ENCODE results near the gene RMND1. TPM values are rescaled to one million over a fixed set of nuclear protein-coding genes. Genes with fewer than 3 reads are reported as not detected.

The RMND1 gene
- total RNA-seq, 4 donors from 2014 or later = 18.4 to 31.8 (median 27.0) TPM

GRCh38 chr6:151432651-151433050 lies 19.3 kb downstream of the RMND1 start:
- Histone ChIP-seq H3K4me1 (peaks cover 0 to 16% (median 4%) of the 10 kb centered on the region in 4 donors), H3K27ac (no peak overlapping the region), H3K9me3 (no peaks in the 10 kb centered on the region), H3K27me3 (no peaks in the 10 kb centered on the region), H3K4me3 (no peak overlapping the region), H3K36me3 (peaks cover 0 to 52% (median 0%) of the 10 kb centered on the region in 3 donors)
- DNase-seq (ENCODE audit: low spot score in 2 of 2) = no peak
- 72 to 78% methylated on average over 4 of the region's 4 CpGs for WGBS, 2 donors
- TF ChIP-seq POLR2A (IDR thresholded peaks at IDR 0.05) = no peak
- TF ChIP-seq EP300 (IDR thresholded peaks at IDR 0.05) = no peak
- no peak for TF ChIP-seq CTCF (IDR thresholded peaks at IDR 0.05)

GRCh38 chr6:151431337-151431736 lies 20.6 kb downstream of the RMND1 start:
- WGBS, 2 donors = 78 to 84% methylated on average over 3 of the region's 3 CpGs
- peaks cover 0 to 63% (median 0%) of the 10 kb centered on the region in 3 donors for H3K36me3 ChIP-seq
- peaks cover 0 to 3% (median 0%) of the 10 kb centered on the region in 4 donors for H3K4me1 ChIP-seq
- no peak for DNase-seq (ENCODE audit: low spot score in 2 of 2)
- TF ChIP-seq EP300 (IDR thresholded peaks at IDR 0.05) = no peak
- TF ChIP-seq CTCF (IDR thresholded peaks at IDR 0.05) = no peak
- no peak for TF ChIP-seq POLR2A (IDR thresholded peaks at IDR 0.05)
- H3K27ac ChIP-seq = no peak overlapping the region
- H3K9me3 ChIP-seq = no peaks in the 10 kb centered on the region
- no peaks in the 10 kb centered on the region for H3K27me3 ChIP-seq
- no peak overlapping the region for H3K4me3 ChIP-seq

- Histone ChIP-seq H3K4me3 (no peak overlapping the region), H3K9me3 (no peaks in the 10 kb centered on the region), H3K4me1 (no peaks in the 10 kb centered on the region), H3K36me3 (peaks cover 0 to 68% (median 0%) of the 10 kb centered on the region in 3 donors), H3K27me3 (no peaks in the 10 kb centered on the region), H3K27ac (no peak overlapping the region)
- TF ChIP-seq POLR2A (IDR thresholded peaks at IDR 0.05) = no peak
- TF ChIP-seq EP300 (IDR thresholded peaks at IDR 0.05) = no peak
- TF ChIP-seq CTCF (IDR thresholded peaks at IDR 0.05) = no peak
- DNase-seq (ENCODE audit: low spot score in 2 of 2) = no peak
- 84 to 90% methylated on average over 3 of the region's 3 CpGs for WGBS, 2 donors
Observed at GRCh38 chr6:151430886-151431285, 21.0 kb downstream of the RMND1 start.

- 78 to 94% methylated on average over 4 of the region's 4 CpGs for WGBS, 2 donors
- no peaks in the 10 kb centered on the region for H3K4me1 ChIP-seq
- no peaks in the 10 kb centered on the region for H3K27me3 ChIP-seq
- H3K4me3 ChIP-seq = no peak overlapping the region
- TF ChIP-seq EP300 (IDR thresholded peaks at IDR 0.05) = no peak
- no peak for TF ChIP-seq POLR2A (IDR thresholded peaks at IDR 0.05)
- TF ChIP-seq CTCF (IDR thresholded peaks at IDR 0.05) = no peak
- H3K27ac ChIP-seq = no peak overlapping the region
- peaks cover 0 to 88% (median 0%) of the 10 kb centered on the region in 3 donors for H3K36me3 ChIP-seq
- no peak for DNase-seq (ENCODE audit: low spot score in 2 of 2)
- no peaks in the 10 kb centered on the region for H3K9me3 ChIP-seq
Observed at GRCh38 chr6:151428093-151428735, 23.7 kb downstream of the RMND1 start.

GRCh38 chr6:151425561-151425960 lies 26.4 kb downstream of the RMND1 start:
- Histone ChIP-seq H3K9me3 (no peaks in the 10 kb centered on the region), H3K36me3 (peaks cover 0 to 64% (median 0%) of the 10 kb centered on the region in 3 donors)
- 94 to 98% methylated on average over 4 of the region's 4 CpGs for WGBS, 2 donors

More at GRCh38 chr6:151425561-151425960, 26.4 kb downstream of the RMND1 start:
- TF ChIP-seq EP300 (IDR thresholded peaks at IDR 0.05) (no peak), POLR2A (IDR thresholded peaks at IDR 0.05) (no peak), CTCF (IDR thresholded peaks at IDR 0.05) (no peak)
- no peak for DNase-seq (ENCODE audit: low spot score in 2 of 2)
- Histone ChIP-seq H3K27ac (no peak overlapping the region), H3K27me3 (no peaks in the 10 kb centered on the region), H3K4me1 (no peaks in the 10 kb centered on the region), H3K4me3 (no peak overlapping the region)
